GM23338 (cell line): ENCODE measurements around the gene RAD50. TPM values are rescaled to one million over a fixed set of nuclear protein-coding genes. Genes with fewer than 3 reads are reported as not detected.
"Not testable (repeated sequence)": the region's sequence is repeated elsewhere in the genome, so short reads cannot be mapped to it uniquely, and the experiment has no call there.

Experiments
- ATAC-seq: fragments of 200-7000 bp; cut with Tn5 transposase; 3 replicates; pipeline ENCODE4 v1.9.1; 2020
- DNase-seq: peaks from one replicate; pipeline ENCODE4 v3.0.0-alpha.2; 2015; ENCODE audit warnings: low spot score
- H2AFZ ChIP-seq: fragments of 200-600 bp; sonication (generic); 2 replicates; pipeline ENCODE4 v1.8.0; 2016; ENCODE audit warnings: antibody characterized with exemption, mild to moderate bottlenecking, moderate library complexity
- H3F3A ChIP-seq: fragments of 200-600 bp; sonication (generic); replicated peaks from 2 replicates; pipeline ENCODE4 v1.8.0; 2017; ENCODE audit warnings: antibody characterized with exemption, mixed run types, low read depth
- H3K27ac ChIP-seq: fragments of 200-600 bp; sonication (generic); 2 replicates; pipeline ENCODE4 v1.6.1; 2016; ENCODE audit warnings: low read depth
- H3K27me3 ChIP-seq: fragments of 200-600 bp; sonication (generic); 2 replicates; pipeline ENCODE4 v1.8.0; 2016; ENCODE audit warnings: mild to moderate bottlenecking, mixed run types, moderate library complexity; ENCODE audit not compliant: insufficient read depth
- H3K36me3 ChIP-seq: fragments of 200-600 bp; sonication (generic); 2 replicates; pipeline ENCODE4 v1.8.0; 2016; ENCODE audit warnings: mild to moderate bottlenecking; ENCODE audit not compliant: insufficient read depth
- H3K4me1 ChIP-seq: fragments of 200-600 bp; sonication (generic); 2 replicates; pipeline ENCODE4 v1.8.0; 2016; ENCODE audit warnings: mild to moderate bottlenecking, moderate library complexity; ENCODE audit not compliant: insufficient read depth
- H3K4me2 ChIP-seq: fragments of 200-600 bp; sonication (generic); 2 replicates; pipeline ENCODE4 v1.7.1; 2017; ENCODE audit warnings: mixed run types
- H3K4me3 ChIP-seq: fragments of 200-600 bp; sonication (generic); 2 replicates; pipeline ENCODE4 v1.6.1; 2016; ENCODE audit warnings: mixed run types
- H3K79me2 ChIP-seq: fragments of 200-600 bp; sonication (generic); replicated peaks from 2 replicates; pipeline ENCODE4 v1.8.0; 2017; ENCODE audit warnings: mild to moderate bottlenecking; ENCODE audit not compliant: insufficient read depth
- H3K9me2 ChIP-seq: fragments of 200-600 bp; sonication (generic); 2 replicates; pipeline ENCODE4 v1.8.0; 2017; ENCODE audit not compliant: insufficient read depth
- H4K20me1 ChIP-seq: fragments of 200-600 bp; sonication (generic); replicated peaks from 2 replicates; pipeline ENCODE4 v1.8.0; 2017; ENCODE audit warnings: mild to moderate bottlenecking; ENCODE audit not compliant: insufficient read depth
- H3K27ac Mint-ChIP-seq: 2 replicates; pipeline ENCODE4 v1.8.0; 2020; ENCODE audit warnings: inconsistent platforms, mild to moderate bottlenecking, moderate library complexity, mixed read lengths
- H3K27me3 Mint-ChIP-seq: 3 replicates; pipeline ENCODE4 v1.8.0; 2022; ENCODE audit warnings: low read depth, mild to moderate bottlenecking, moderate library complexity, mixed read lengths, inconsistent platforms; ENCODE audit not compliant: insufficient read depth, poor library complexity
- H3K36me3 Mint-ChIP-seq: 3 replicates; pipeline ENCODE4 v1.8.0; 2021; ENCODE audit warnings: low read depth, mild to moderate bottlenecking, inconsistent platforms, moderate library complexity, mixed read lengths
- H3K4me1 Mint-ChIP-seq: 3 replicates; pipeline ENCODE4 v1.8.0; 2020; ENCODE audit warnings: mild to moderate bottlenecking, inconsistent platforms, mixed read lengths
- H3K4me3 Mint-ChIP-seq: 3 replicates; pipeline ENCODE4 v1.8.0; 2021; ENCODE audit warnings: moderate library complexity, mild to moderate bottlenecking, inconsistent platforms, mixed read lengths
- H3K9me3 Mint-ChIP-seq: 3 replicates; pipeline ENCODE4 v1.8.0; 2020; ENCODE audit warnings: moderate library complexity, mild to moderate bottlenecking, inconsistent platforms, mixed read lengths
- EZH2phosphoT487 ChIP-seq: fragments of 200-600 bp; sonication (generic); IDR thresholded peaks from one replicate; pipeline ENCODE4 v1.8.1; 2018; ENCODE audit warnings: antibody characterized with exemption; ENCODE audit not compliant: unreplicated experiment
- JUNB ChIP-seq: IDR thresholded peaks from one replicate; pipeline ENCODE4 v1.6.1; 2016; ENCODE audit warnings: antibody characterized with exemption; ENCODE audit not compliant: unreplicated experiment
- POLR2AphosphoS5 ChIP-seq: IDR thresholded peaks from 2 replicates; pipeline ENCODE4 v1.6.1; 2016; ENCODE audit warnings: antibody characterized with exemption, low read depth
- STAT1 ChIP-seq: IDR thresholded peaks from one replicate; pipeline ENCODE4 v1.6.1; 2016; ENCODE audit warnings: antibody characterized with exemption; ENCODE audit not compliant: unreplicated experiment
- ZNF114 ChIP-seq: fragments of 250-450 bp; sonication (Bioruptor Pico); IDR thresholded peaks from 2 replicates; pipeline ENCODE4 v1.5.0; 2020; ENCODE audit warnings: mild to moderate bottlenecking, moderate library complexity
- polyA plus RNA-seq: library from polyadenylated mRNA; unstranded; fragments of >200 nt; fragmentation: Nextera tagmentation; extraction: Ambion mirVana; gene quantifications from 2 replicates; pipeline ENCODE4 v1.2.1, GENCODE V29; 2016
- total RNA-seq: library from RNA; depleted of rRNA; stranded (reverse); fragments of >200 nt; shearing (Covaris generic); gene quantifications from 2 replicates; pipeline ENCODE4 v1.2.3, GENCODE V29; 2014
- TF ChIP-seq, protein P1 (sequence below), 2 experiments: fragments of 200-600 bp in 1 of 2; sonication (generic) in 1 of 2; conservative IDR thresholded peaks; 2 replicates each; pipeline versions ENCODE4 v1.5.1 to v1.6.1; 2016 to 2017; ENCODE audit warnings: antibody characterized with exemption in 2 of 2, low read depth in 2 of 2, mild to moderate bottlenecking in 2 of 2, moderate library complexity in 1 of 2

RAD50 gene
- total and polyA plus RNA-seq, 2 experiments from 2014 or later, result 27.0 to 52.2 TPM

DNA sequence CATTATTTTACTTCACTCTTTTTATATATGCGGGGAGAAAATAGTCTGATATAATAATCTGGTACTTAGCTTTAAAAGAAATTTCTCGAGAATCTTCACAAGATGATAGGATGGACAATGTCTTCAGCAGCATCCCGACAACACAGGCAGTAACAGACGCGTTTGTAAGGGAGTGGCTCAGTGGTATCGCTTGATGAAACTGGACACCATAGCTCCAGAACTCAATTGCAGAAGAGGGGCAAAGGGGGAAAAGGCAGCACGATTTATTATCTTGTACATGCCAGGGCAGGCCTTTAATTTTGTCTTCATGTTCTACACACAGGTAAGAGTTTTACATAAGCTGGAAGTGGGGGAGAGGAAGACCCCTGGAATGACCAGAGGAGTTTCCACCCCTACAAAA lies 132.7 kb downstream of the RAD50 start (continued):
- TF ChIP-seq, protein P1, sequence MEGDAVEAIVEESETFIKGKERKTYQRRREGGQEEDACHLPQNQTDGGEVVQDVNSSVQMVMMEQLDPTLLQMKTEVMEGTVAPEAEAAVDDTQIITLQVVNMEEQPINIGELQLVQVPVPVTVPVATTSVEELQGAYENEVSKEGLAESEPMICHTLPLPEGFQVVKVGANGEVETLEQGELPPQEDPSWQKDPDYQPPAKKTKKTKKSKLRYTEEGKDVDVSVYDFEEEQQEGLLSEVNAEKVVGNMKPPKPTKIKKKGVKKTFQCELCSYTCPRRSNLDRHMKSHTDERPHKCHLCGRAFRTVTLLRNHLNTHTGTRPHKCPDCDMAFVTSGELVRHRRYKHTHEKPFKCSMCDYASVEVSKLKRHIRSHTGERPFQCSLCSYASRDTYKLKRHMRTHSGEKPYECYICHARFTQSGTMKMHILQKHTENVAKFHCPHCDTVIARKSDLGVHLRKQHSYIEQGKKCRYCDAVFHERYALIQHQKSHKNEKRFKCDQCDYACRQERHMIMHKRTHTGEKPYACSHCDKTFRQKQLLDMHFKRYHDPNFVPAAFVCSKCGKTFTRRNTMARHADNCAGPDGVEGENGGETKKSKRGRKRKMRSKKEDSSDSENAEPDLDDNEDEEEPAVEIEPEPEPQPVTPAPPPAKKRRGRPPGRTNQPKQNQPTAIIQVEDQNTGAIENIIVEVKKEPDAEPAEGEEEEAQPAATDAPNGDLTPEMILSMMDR (conservative IDR thresholded peaks at IDR 0.05; ENCODE audit: low read depth in 2 of 2), result no peak
- TF ChIP-seq JUNB (no peak), STAT1 (no peak), ZNF114 (CRISPR knock-in tag) (no peak), POLR2AphosphoS5 (no peak)

DNA sequence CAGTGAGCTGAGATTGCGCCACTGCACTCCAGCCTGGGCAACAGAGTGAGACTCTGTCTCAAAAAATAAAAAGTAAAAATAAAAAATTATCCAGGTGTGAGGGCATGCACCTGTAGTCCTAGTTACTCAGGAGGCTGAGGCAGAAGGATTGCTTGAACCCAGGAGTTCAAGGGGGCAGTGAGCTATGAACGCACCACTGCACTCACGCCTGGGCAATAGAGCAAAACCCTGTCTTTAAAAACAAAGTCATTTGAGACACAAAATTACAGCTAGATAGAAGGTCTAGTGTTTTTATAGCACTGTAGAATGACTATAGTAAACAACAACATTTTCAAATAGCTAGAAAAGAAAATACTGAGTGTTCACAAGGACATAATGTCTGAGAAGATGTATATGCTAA lies 133.4 kb downstream of the RAD50 start:
- H3K27me3 Mint-ChIP-seq, result peaks cover 5% of the 10 kb centered on the region
- H3K4me1 ChIP-seq, result no peaks in the 10 kb centered on the region
- ATAC-seq, result no peak

DNA sequence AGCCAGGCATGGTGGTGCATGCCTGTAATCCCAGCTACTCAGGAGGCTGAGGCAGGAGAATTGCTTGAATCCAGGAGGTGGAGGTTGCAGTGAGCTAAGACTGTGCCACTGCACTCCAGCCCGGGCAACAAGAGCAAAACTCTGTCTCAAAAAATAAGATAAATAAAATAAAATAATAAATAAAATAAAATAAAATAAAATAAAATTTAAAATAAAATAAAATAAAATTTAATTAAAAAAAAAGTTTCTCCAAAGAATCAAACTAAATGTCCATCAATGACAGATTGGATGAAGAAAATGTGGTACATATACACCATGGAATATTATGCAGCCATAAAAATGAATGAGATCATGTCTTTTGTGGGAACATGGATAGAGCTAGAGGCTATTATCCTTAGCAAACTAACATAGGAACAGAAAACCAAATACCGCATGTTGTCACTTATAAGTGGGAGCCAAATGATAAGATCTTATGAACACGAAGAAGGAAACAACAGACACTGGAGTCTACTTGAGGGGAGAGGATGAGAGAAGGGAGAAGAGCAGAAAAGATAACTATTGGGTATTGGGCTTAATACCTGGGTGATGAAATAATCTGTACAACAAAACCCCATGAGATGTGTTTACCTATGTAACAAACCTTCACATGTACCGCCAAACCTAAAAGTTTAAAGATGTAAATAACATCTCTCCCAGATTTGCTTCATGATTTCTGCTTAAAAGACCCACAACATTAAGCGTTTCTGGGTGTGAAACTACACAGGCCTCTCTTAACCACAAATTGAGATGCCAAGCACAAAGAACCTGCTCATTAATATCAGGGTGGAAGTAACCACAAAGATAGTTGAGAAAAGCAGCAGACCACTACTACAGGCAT lies 135.2 kb downstream of the RAD50 start:
- H3K27me3 ChIP-seq, H2AFZ ChIP-seq, H3K27ac Mint-ChIP-seq, H3K4me1 Mint-ChIP-seq, H3K27ac ChIP-seq, H3K4me3 ChIP-seq, H3K4me2 ChIP-seq, ATAC-seq, H3F3A ChIP-seq, DNase-seq, H3K9me2 ChIP-seq, H3K9me3 Mint-ChIP-seq, H4K20me1 ChIP-seq, H3K4me1 ChIP-seq, H3K27me3 Mint-ChIP-seq, H3K4me3 Mint-ChIP-seq, H3K36me3 ChIP-seq, H3K36me3 Mint-ChIP-seq, H3K79me2 ChIP-seq: not testable (repeated sequence)

More for the DNA sequence above, 133.4 kb downstream of the RAD50 start:
- no peak overlapping the region for H3K4me3 Mint-ChIP-seq
- H3K27ac Mint-ChIP-seq, result no peak overlapping the region
- no peaks in the 10 kb centered on the region; the same call in 2 of the 3 replicates for H3K36me3 Mint-ChIP-seq
- no peak for DNase-seq
- Histone ChIP-seq H3K27ac (no peak overlapping the region), H3K4me3 (no peak overlapping the region), H3K27me3 (no peaks in the 10 kb centered on the region), H4K20me1 (no peaks in the 10 kb centered on the region), H3F3A (no peaks in the 10 kb centered on the region), H2AFZ (no peak overlapping the region), H3K4me2 (no peak overlapping the region), H3K9me2 (no peaks in the 10 kb centered on the region), H3K36me3 (no peaks in the 10 kb centered on the region), H3K79me2 (no peaks in the 10 kb centered on the region)
- no peaks in the 10 kb centered on the region; the same call in 2 of the 3 replicates for H3K4me1 Mint-ChIP-seq
- TF ChIP-seq, protein P1 (conservative IDR thresholded peaks at IDR 0.05; ENCODE audit: low read depth in 2 of 2), result no peak
- TF ChIP-seq POLR2AphosphoS5 (no peak), EZH2phosphoT487 (no peak)
- no peaks in the 10 kb centered on the region for H3K9me3 Mint-ChIP-seq
